Activated CD8-positive, alpha-beta T cell treated with anti-CD3 and anti-CD28 coated beads for 36 hours (primary cell): Measurements from ENCODE around the gene ACVRL1. TPM values are rescaled to one million over a fixed set of nuclear protein-coding genes. Genes with fewer than 3 reads are reported as not detected.

Experiments used
- ATAC-seq: fragments of 200-7000 bp; cut with Tn5 transposase; one replicate; pipeline ENCODE4 v1.10.0; 2021; ENCODE audit warnings: mild to moderate bottlenecking, moderate library complexity
- CTCF ChIA-PET: fragments of 350-600 bp; sonication (Branson Sonifier 250); formaldehyde crosslinking; loops from one replicate; lab custom pipeline; 2021; ENCODE audit warnings: antibody characterized with exemption; lab: Charles Lee
- POLR2A ChIA-PET: fragments of 350-600 bp; sonication (Branson Sonifier 250); formaldehyde crosslinking; loops from one replicate; lab custom pipeline; 2021; ENCODE audit warnings: antibody characterized with exemption; lab: Charles Lee
- DNase-seq: peaks from one replicate; pipeline ENCODE4 v3.0.0-alpha.2; 2020
- H3K27ac Mint-ChIP-seq: one replicate; pipeline ENCODE4 v1.8.0; 2021; ENCODE audit warnings: mild to moderate bottlenecking, mixed read lengths
- H3K27me3 Mint-ChIP-seq: one replicate; pipeline ENCODE4 v1.8.0; 2021; ENCODE audit warnings: mixed read lengths
- H3K36me3 Mint-ChIP-seq: one replicate; pipeline ENCODE4 v1.8.0; 2021; ENCODE audit warnings: low read depth, mixed read lengths
- H3K4me1 Mint-ChIP-seq: one replicate; pipeline ENCODE4 v1.8.0; 2021; ENCODE audit warnings: low read depth, mixed read lengths
- H3K4me3 Mint-ChIP-seq: one replicate; pipeline ENCODE4 v1.8.0; 2021; ENCODE audit warnings: mild to moderate bottlenecking, moderate library complexity, mixed read lengths
- H3K9me3 Mint-ChIP-seq: one replicate; pipeline ENCODE4 v1.8.0; 2021; ENCODE audit warnings: mixed read lengths
- CTCF ChIP-seq: fragments of 200-600 bp; IDR thresholded peaks from one replicate; pipeline ENCODE4 v1.8.0; 2022; ENCODE audit warnings: antibody characterized with exemption, mild to moderate bottlenecking
- intact Hi-C: fragments of 100-400 bp; cut with micrococcal nuclease; formaldehyde crosslinking; loops from one replicate; pipeline ENCODE4 v1.10.0; 2022
- total RNA-seq, 2 experiments: library from RNA; stranded (reverse); gene quantifications; one replicate each; pipeline ENCODE4 v1.2.3, GENCODE V29; 2021

The ACVRL1 gene
- total RNA-seq, 2 experiments from 2014 or later: not detected

DNA sequence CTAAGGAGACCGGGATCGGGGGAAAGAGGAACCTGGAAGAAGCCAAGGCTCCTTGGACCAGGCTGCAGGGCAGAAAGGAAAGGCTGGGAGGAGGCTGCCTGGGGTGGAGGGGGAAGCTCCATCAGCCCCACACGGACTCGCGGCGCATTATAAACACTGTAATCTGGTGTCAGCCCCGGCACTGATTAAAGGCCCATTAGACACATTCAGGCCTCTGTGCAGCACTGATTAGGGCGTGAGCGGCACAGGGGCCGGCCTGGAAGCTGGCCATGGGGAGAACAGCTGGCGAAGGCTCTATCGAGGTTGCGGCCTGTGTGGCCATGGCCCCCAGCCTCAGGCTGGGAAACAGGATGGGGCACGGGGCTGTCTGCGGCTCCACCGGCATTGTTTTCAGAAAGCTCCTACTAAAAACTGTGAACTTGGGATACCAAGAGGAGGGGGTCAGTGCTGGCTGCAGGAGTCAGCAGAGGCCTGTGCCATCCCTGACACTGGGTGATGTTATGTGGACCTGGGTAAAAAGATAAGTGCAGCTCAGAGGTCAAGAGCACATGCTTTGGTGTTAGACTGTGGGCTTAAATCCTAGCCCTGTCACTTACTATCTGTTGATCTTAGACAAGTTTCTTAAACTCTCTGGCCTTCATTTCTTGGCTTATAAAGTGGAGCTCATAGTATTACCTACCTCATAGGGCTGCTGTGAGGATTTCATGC lies 10.6 kb downstream of the ACVRL1 start:
- ChIA-PET POLR2A (no interaction called here), CTCF (interaction anchor here (1.2 kb wide), 1 partner anchor 8 kb away, joined by 3 read pairs; no protein-coding TSS in a partner anchor)
- intact Hi-C loops: no loop called here
- no peaks in the 10 kb centered on the region for H3K9me3 Mint-ChIP-seq
- peaks cover 2% of the 10 kb centered on the region for H3K27me3 Mint-ChIP-seq
- ATAC-seq (no peak), DNase-seq (no peak)
- no peak for TF ChIP-seq CTCF
- no peak overlapping the region for H3K27ac Mint-ChIP-seq
- H3K4me1 Mint-ChIP-seq: no peaks in the 10 kb centered on the region
- no peak overlapping the region for H3K4me3 Mint-ChIP-seq
- H3K36me3 Mint-ChIP-seq: no peaks in the 10 kb centered on the region

GRCh38 chr12:51920046-51920445 lies 12.7 kb downstream of the ACVRL1 start:
- intact Hi-C loops: no loop called here
- H3K36me3 Mint-ChIP-seq: no peaks in the 10 kb centered on the region
- H3K27ac Mint-ChIP-seq: no peak overlapping the region
- no peaks in the 10 kb centered on the region for H3K27me3 Mint-ChIP-seq
- no peaks in the 10 kb centered on the region for H3K9me3 Mint-ChIP-seq
- DNase-seq (no peak), ATAC-seq (no peak)
- no peak for TF ChIP-seq CTCF
- peaks cover 6% of the 10 kb centered on the region for H3K4me1 Mint-ChIP-seq
- POLR2A ChIA-PET: no interaction called here
- CTCF ChIA-PET: no interaction called here
- no peak overlapping the region for H3K4me3 Mint-ChIP-seq

DNA sequence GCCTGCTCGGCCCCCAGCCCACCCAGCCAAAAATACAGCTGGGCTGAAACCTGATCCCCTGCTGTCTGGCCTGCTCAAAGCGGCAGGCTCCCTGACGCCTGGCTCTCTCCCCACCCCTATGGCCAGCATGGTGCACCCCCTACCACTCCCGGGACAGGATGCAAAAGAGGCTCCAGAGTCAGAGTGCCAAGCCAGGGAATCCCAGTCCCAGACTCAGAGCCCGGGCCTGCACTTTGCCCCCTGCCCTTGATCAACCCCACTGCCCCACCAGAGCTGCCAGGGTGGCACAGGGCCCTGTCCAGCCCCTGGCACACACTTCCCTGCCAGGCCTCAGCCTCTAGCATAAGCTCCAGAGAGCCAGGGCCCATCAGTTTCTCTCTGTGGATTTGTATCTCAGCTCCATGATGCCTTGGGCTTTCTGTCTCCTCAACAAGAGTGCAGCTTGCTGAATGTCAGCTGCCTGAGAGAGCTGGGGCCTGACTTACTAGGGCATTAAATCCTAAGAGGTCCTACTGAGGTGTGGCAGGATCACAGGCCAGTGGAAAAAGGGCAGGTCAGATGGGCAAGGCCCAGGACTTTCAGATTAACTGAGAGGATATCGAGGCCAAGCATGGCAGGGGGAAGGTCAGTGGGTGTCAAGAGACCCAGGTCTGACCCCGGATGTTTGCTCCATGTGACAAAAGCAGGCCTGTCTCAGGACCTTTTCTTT lies 13.9 kb downstream of the ACVRL1 start:
- Mint-ChIP-seq H3K27me3 (no peaks in the 10 kb centered on the region), H3K4me3 (no peak overlapping the region), H3K4me1 (peaks cover 6% of the 10 kb centered on the region), H3K36me3 (no peaks in the 10 kb centered on the region), H3K9me3 (no peaks in the 10 kb centered on the region), H3K27ac (no peak overlapping the region)
- TF ChIP-seq CTCF: no peak
- POLR2A ChIA-PET: no interaction called here
- ATAC-seq: no peak
- CTCF ChIA-PET: interaction anchor here (1.1 to 1.8 kb wide), 5 partner anchors 14 to 389 kb away, joined by 3 to 4 read pairs (median 3); partner anchors contain the start of gene ACVRL1
- intact Hi-C loops: no loop called here
- no peak for DNase-seq

GRCh38 chr12:51922146-51922545 lies 14.8 kb downstream of the ACVRL1 start:
- Mint-ChIP-seq H3K4me1 (peaks cover 6% of the 10 kb centered on the region), H3K9me3 (no peaks in the 10 kb centered on the region), H3K36me3 (no peaks in the 10 kb centered on the region), H3K27me3 (no peaks in the 10 kb centered on the region), H3K4me3 (no peak overlapping the region), H3K27ac (no peak overlapping the region)
- intact Hi-C loops: no loop called here
- ChIA-PET CTCF (interaction anchor here (0.9 to 2.4 kb wide), 17 partner anchors 14 to 485 kb away, joined by 3 to 15 read pairs (median 4); partner anchors contain the start of genes ACVR1B and ACVRL1), POLR2A (interaction anchor here (1.2 kb wide), 1 partner anchor 12 kb away, joined by 3 read pairs; no protein-coding TSS in a partner anchor)
- DNase-seq (no peak), ATAC-seq (no peak)
- no peak for TF ChIP-seq CTCF
